Brain microvascular endothelial cell (primary cell): Measurements from ENCODE around the gene FCHO1.

Experiments
- DNase-seq: peaks from one replicate; pipeline ENCODE4 v3.0.0-alpha.2; 2020
- H3K27ac ChIP-seq: fragments of 250-450 bp; sonication (Bioruptor Pico); 2 replicates; pipeline ENCODE4 v1.5.1; 2020; ENCODE audit warnings: mild to moderate bottlenecking, moderate library complexity
- H3K27me3 ChIP-seq: fragments of 250-450 bp; sonication (Bioruptor Pico); replicated peaks from 2 replicates; pipeline ENCODE4 v1.5.1; 2020; ENCODE audit warnings: mild to moderate bottlenecking
- H3K36me3 ChIP-seq: fragments of 250-450 bp; sonication (Bioruptor Pico); replicated peaks from 2 replicates; pipeline ENCODE4 v1.5.1; 2020; ENCODE audit warnings: mild to moderate bottlenecking
- H3K4me3 ChIP-seq: 2 replicates; pipeline ENCODE4 v1.5.1; 2011; ENCODE audit warnings: low read depth, mild to moderate bottlenecking, control low read depth, low read length, moderate library complexity
- CTCF ChIP-seq: IDR thresholded peaks from 2 replicates; pipeline ENCODE4 v1.5.1; 2011; ENCODE audit warnings: low read depth, mild to moderate bottlenecking, moderate library complexity, low read length, control low read depth, inconsistent platforms; ENCODE audit errors: missing control alignments
- in situ Hi-C: cut with HindIII; loops from 2 replicates; pipeline ENCODE4 v1.10.0; 2017; ENCODE audit warnings: low sequenced_read_pairs, low pct_ligation_motif_present

The FCHO1 gene

GRCh38 chr19:17748884-17749638, 2.2 kb upstream of the FCHO1 start:
- no peak for TF ChIP-seq CTCF
- no peak for DNase-seq
- Histone ChIP-seq H3K27ac (no peak overlapping the region), H3K27me3 (no peaks in the 10 kb centered on the region), H3K36me3 (no peaks in the 10 kb centered on the region), H3K4me3 (no peak overlapping the region)
- in situ Hi-C loops: no loop called here

GRCh38 chr19:17749912-17750317, 1.4 kb upstream of the FCHO1 start:
- Histone ChIP-seq H3K4me3 (no peak overlapping the region), H3K27me3 (no peaks in the 10 kb centered on the region), H3K27ac (no peak overlapping the region), H3K36me3 (no peaks in the 10 kb centered on the region)
- in situ Hi-C loops: no loop called here
- TF ChIP-seq CTCF: no peak
- DNase-seq: no peak

- no peak overlapping the region for H3K27ac ChIP-seq
- TF ChIP-seq CTCF: no peak
- H3K4me3 ChIP-seq: no peak overlapping the region
- in situ Hi-C loops: no loop called here
- no peaks in the 10 kb centered on the region for H3K27me3 ChIP-seq
- no peaks in the 10 kb centered on the region for H3K36me3 ChIP-seq
- DNase-seq: no peak
These were observed 616 bp downstream of the FCHO1 start for GRCh38 chr19:17751912-17752273.

GRCh38 chr19:17752865-17753639, 1.8 kb downstream of the FCHO1 start:
- DNase-seq: no peak
- in situ Hi-C loops: no loop called here
- no peaks in the 10 kb centered on the region for H3K36me3 ChIP-seq
- no peak for TF ChIP-seq CTCF
- H3K27me3 ChIP-seq: no peaks in the 10 kb centered on the region
- H3K4me3 ChIP-seq: no peak overlapping the region
- H3K27ac ChIP-seq: no peak overlapping the region

- in situ Hi-C loops: no loop called here
- Histone ChIP-seq H3K4me3 (no peak overlapping the region), H3K36me3 (no peaks in the 10 kb centered on the region), H3K27me3 (no peaks in the 10 kb centered on the region), H3K27ac (no peak overlapping the region)
- no peak for DNase-seq
- TF ChIP-seq CTCF: no peak
These were observed 2.7 kb downstream of the FCHO1 start for GRCh38 chr19:17753976-17754375.
